A549 (cell line): ENCODE data around the gene BOC. TPM values are rescaled to one million over a fixed set of nuclear protein-coding genes. Genes with fewer than 3 reads are reported as not detected.

Experiments
- ATAC-seq, 2 experiments: fragments of 200-7000 bp in 1 of 2; fragments of >200 bp in 1 of 2; cut with Nextera tagmentation in 1 of 2; cut with Tn5 transposase in 1 of 2; 3 replicates each; pipeline versions ENCODE4 v1.8.0 to v1.9.1; 2018 to 2020; ENCODE audit warnings: mild to moderate bottlenecking in 1 of 2, moderate library complexity in 1 of 2
- CTCF ChIA-PET: fragments of 300-600 bp; sonication (Branson Sonifier 250); formaldehyde crosslinking; extraction: SDS; loops from one replicate; lab custom pipeline; 2021; ENCODE audit warnings: antibody characterized with exemption, inconsistent platforms; lab: Yijun Ruan, JAX
- POLR2A ChIA-PET: fragments of 350-600 bp; formaldehyde crosslinking; extraction: SDS; loops from one replicate; lab custom pipeline; 2021; ENCODE audit warnings: antibody characterized with exemption, inconsistent platforms; lab: Yijun Ruan, JAX
- DNase-seq, 2 experiments: peaks; one replicate each; pipeline versions ENCODE4 v3.0.0 to v3.0.0-alpha.2; 2011 to 2016; ENCODE audit warnings: low read depth in 1 of 2, low spot score in 1 of 2
- FAIRE-seq: peaks from 2 replicates; lab custom pipeline; 2011; peaks lifted over from hg19 to GRCh38; lab: Jason Lieb, UNC
- H3K27ac ChIP-seq, 2 experiments: fragments of >200 bp; sonication (Bioruptor Twin); formaldehyde crosslinking; 3 replicates each; pipeline ENCODE4 v1.5.1; 2016 to 2017
- H3K4me1 ChIP-seq: fragments of >200 bp; sonication (Bioruptor Twin); formaldehyde crosslinking; 3 replicates; pipeline ENCODE4 v1.6.1; 2016
- H3K4me2 ChIP-seq: fragments of >200 bp; sonication (Bioruptor Twin); formaldehyde crosslinking; 3 replicates; pipeline ENCODE4 v1.6.1; 2016
- H3K4me3 ChIP-seq: fragments of >200 bp; sonication (Bioruptor Twin); formaldehyde crosslinking; 3 replicates; pipeline ENCODE4 v1.5.1; 2016
- H3K9me3 ChIP-seq: fragments of >200 bp; sonication (Bioruptor Twin); formaldehyde crosslinking; 3 replicates; pipeline ENCODE4 v1.6.1; 2016
- BHLHE40 ChIP-seq: IDR thresholded peaks from 2 replicates; pipeline ENCODE4 v1.6.1; 2012; ENCODE audit warnings: low read depth, low read length, inconsistent platforms
- CTCF ChIP-seq: fragments of >200 bp; sonication (Bioruptor Twin); formaldehyde crosslinking; IDR thresholded peaks from 3 replicates; pipeline ENCODE4 v1.5.1; 2016
- FOSL2 ChIP-seq, 2 experiments: fragments of 450-650 bp in 1 of 2; fragments of >200 bp in 1 of 2; sonication (Bioruptor Twin) in 1 of 2; formaldehyde crosslinking; IDR thresholded peaks; 2 replicates each; pipeline versions ENCODE4 v1.5.0 to v1.6.1; 2016 to 2020; ENCODE audit warnings: mild to moderate bottlenecking in 1 of 2, moderate library complexity in 1 of 2
- GATA3 ChIP-seq: IDR thresholded peaks from 2 replicates; pipeline ENCODE4 v1.6.1; 2012; ENCODE audit warnings: borderline replicate concordance
- HES2 ChIP-seq: fragments of >200 bp; sonication (Bioruptor Twin); formaldehyde crosslinking; IDR thresholded peaks from 2 replicates; pipeline ENCODE4 v1.6.1; 2016
- HEYL ChIP-seq: fragments of 250-450 bp; sonication (Bioruptor Pico); IDR thresholded peaks from 2 replicates; pipeline ENCODE4 v1.8.0; 2021; ENCODE audit warnings: mild to moderate bottlenecking, moderate library complexity
- HMGXB4 ChIP-seq: fragments of 250-450 bp; sonication (Bioruptor Pico); IDR thresholded peaks from 2 replicates; pipeline ENCODE4 v1.5.0; 2021; ENCODE audit warnings: mild to moderate bottlenecking, moderate library complexity, borderline replicate concordance
- HOXA7 ChIP-seq: fragments of 250-450 bp; sonication (Bioruptor Pico); IDR thresholded peaks from 2 replicates; pipeline ENCODE4 v1.5.0; 2020; ENCODE audit warnings: mild to moderate bottlenecking, moderate library complexity
- HOXB5 ChIP-seq: fragments of 250-450 bp; sonication (Bioruptor Pico); IDR thresholded peaks from 2 replicates; pipeline ENCODE4 v1.5.0; 2020; ENCODE audit warnings: mild to moderate bottlenecking, moderate library complexity
- JUN ChIP-seq, 2 experiments: fragments of >200 bp; sonication (Bioruptor Twin); formaldehyde crosslinking; IDR thresholded peaks; 2 replicates in 1 of 2; 3 replicates in 1 of 2; pipeline ENCODE4 v1.6.1; 2016 to 2017
- JUNB ChIP-seq: fragments of >200 bp; sonication (Bioruptor Twin); formaldehyde crosslinking; IDR thresholded peaks from 2 replicates; pipeline ENCODE4 v1.6.1; 2016
- MAFK ChIP-seq: fragments of 450-650 bp; IDR thresholded peaks from 2 replicates; pipeline ENCODE4 v1.6.1; 2014; ENCODE audit not compliant: partially characterized antibody
- MAX ChIP-seq: IDR thresholded peaks from 2 replicates; pipeline ENCODE4 v1.6.1; 2012
- MYC ChIP-seq: IDR thresholded peaks from 2 replicates; pipeline ENCODE4 v1.6.1; 2012; ENCODE audit warnings: mild to moderate bottlenecking, inconsistent platforms, low read length, improper control_type of control experiment, borderline replicate concordance
- NPAS2 ChIP-seq: fragments of 250-450 bp; sonication (Bioruptor Pico); IDR thresholded peaks from 2 replicates; pipeline ENCODE4 v1.8.0; 2022; ENCODE audit warnings: mild to moderate bottlenecking, moderate library complexity, borderline replicate concordance
- PBX3 ChIP-seq: IDR thresholded peaks from 2 replicates; pipeline ENCODE4 v1.6.1; 2012
- PHF8 ChIP-seq: fragments of 200-600 bp; sonication (generic); IDR thresholded peaks from 2 replicates; pipeline ENCODE4 v1.6.1; 2016; ENCODE audit warnings: low read depth, mild to moderate bottlenecking, antibody characterized with exemption, moderate library complexity, borderline replicate concordance
- POLR2A ChIP-seq: IDR thresholded peaks from 2 replicates; pipeline ENCODE4 v1.6.1; 2012; ENCODE audit warnings: mild to moderate bottlenecking, low read length
- RNF2 ChIP-seq: fragments of 200-600 bp; sonication (generic); IDR thresholded peaks from 2 replicates; pipeline ENCODE4 v1.6.1; 2016; ENCODE audit warnings: low read depth, mild to moderate bottlenecking, antibody characterized with exemption, moderate library complexity, borderline replicate concordance
- SMC3 ChIP-seq: fragments of >200 bp; sonication (Bioruptor Twin); formaldehyde crosslinking; IDR thresholded peaks from 3 replicates; pipeline ENCODE4 v1.6.1; 2018; ENCODE audit warnings: inconsistent platforms
- WGBS: methylation state at CpG from one replicate; pipeline ENCODE4 v1.1.6; 2017; ENCODE audit errors: missing lambda C conversion rate; 5-methylcytosine and 5-hydroxymethylcytosine counted together
- polyA plus RNA-seq, 4 experiments: library from polyadenylated mRNA; depleted of rRNA in 3 of 4; stranded (reverse); fragments of >200 nt; fragmentation: RNase III in 1 of 4; extraction: RNeasy Plus Mini Kit Qiagen cat#74134 plus additional on column Dnase treatment in 1 of 4; gene quantifications; 2 replicates in 3 of 4; 3 replicates in 1 of 4; pipeline ENCODE4 v1.2.3, GENCODE V29; 2011 to 2017
- TF ChIP-seq, protein P1 (sequence below): IDR thresholded peaks from 2 replicates; pipeline ENCODE4 v1.6.1; 2012; ENCODE audit warnings: low read depth, borderline replicate concordance
- TF ChIP-seq, protein P2 (sequence below): fragments of 450-650 bp; IDR thresholded peaks from 2 replicates; pipeline ENCODE4 v1.6.1; 2014; ENCODE audit warnings: antibody characterized with exemption
- TF ChIP-seq, protein P3 (sequence below): fragments of 250-450 bp; sonication (Bioruptor Pico); IDR thresholded peaks from 2 replicates; pipeline ENCODE4 v1.5.0; 2020; ENCODE audit warnings: low read depth, mild to moderate bottlenecking, moderate library complexity

BOC gene
- polyA plus RNA-seq, 2 of the 4 experiments (the other 2 are of a cell fraction) = 4.0 TPM

DNA sequence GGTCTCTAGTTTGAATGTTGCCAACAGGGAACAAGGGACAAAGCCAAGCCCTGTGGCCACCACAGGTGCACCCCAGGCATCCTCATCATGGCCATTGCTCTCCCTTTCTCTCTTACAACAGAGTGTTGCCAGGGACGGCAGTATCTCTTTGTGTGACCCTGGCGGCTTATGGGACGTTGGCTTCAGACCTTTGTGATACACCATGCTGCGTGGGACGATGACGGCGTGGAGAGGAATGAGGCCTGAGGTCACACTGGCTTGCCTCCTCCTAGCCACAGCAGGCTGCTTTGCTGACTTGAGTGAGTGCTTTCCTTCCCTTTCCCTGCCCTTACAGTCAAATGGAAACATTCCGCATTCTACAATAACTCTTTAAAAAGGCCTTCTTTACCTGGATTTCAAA lies 38.2 kb downstream of the BOC start:
- TF ChIP-seq MYC = no peak
- TF ChIP-seq NPAS2 (CRISPR knock-in tag) = no peak
- no peak for TF ChIP-seq RNF2
- no peak for TF ChIP-seq JUN (IDR thresholded peaks at IDR 0.05)
- TF ChIP-seq, protein P1, sequence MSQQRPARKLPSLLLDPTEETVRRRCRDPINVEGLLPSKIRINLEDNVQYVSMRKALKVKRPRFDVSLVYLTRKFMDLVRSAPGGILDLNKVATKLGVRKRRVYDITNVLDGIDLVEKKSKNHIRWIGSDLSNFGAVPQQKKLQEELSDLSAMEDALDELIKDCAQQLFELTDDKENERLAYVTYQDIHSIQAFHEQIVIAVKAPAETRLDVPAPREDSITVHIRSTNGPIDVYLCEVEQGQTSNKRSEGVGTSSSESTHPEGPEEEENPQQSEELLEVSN = no peak
- TF ChIP-seq MAFK = no peak
- TF ChIP-seq, protein P2, sequence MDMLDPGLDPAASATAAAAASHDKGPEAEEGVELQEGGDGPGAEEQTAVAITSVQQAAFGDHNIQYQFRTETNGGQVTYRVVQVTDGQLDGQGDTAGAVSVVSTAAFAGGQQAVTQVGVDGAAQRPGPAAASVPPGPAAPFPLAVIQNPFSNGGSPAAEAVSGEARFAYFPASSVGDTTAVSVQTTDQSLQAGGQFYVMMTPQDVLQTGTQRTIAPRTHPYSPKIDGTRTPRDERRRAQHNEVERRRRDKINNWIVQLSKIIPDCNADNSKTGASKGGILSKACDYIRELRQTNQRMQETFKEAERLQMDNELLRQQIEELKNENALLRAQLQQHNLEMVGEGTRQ = no peak
- TF ChIP-seq GATA3 = no peak
- no peak for TF ChIP-seq FOSL2 (IDR thresholded peaks at IDR 0.05)
- no peak for TF ChIP-seq FOSL2 (CRISPR knock-in tag; IDR thresholded peaks at IDR 0.05)
- TF ChIP-seq POLR2A = no peak
- TF ChIP-seq PHF8 = no peak
- CTCF ChIA-PET = interaction anchor here (1.7 kb wide), 1 partner anchor 14 kb away, joined by 5 read pairs; no protein-coding TSS in a partner anchor
- Histone ChIP-seq H3K9me3 (no peaks in the 10 kb centered on the region), H3K27ac (no peak overlapping the region), H3K4me2 (no peak overlapping the region), H3K4me3 (no peak overlapping the region), H3K4me1 (no peaks in the 10 kb centered on the region)
- DNase-seq (no peak), ATAC-seq (no peak), FAIRE-seq (no peak)
- WGBS = 94% methylated on average over 8 of the region's 8 CpGs
- POLR2A ChIA-PET = no interaction called here

DNA sequence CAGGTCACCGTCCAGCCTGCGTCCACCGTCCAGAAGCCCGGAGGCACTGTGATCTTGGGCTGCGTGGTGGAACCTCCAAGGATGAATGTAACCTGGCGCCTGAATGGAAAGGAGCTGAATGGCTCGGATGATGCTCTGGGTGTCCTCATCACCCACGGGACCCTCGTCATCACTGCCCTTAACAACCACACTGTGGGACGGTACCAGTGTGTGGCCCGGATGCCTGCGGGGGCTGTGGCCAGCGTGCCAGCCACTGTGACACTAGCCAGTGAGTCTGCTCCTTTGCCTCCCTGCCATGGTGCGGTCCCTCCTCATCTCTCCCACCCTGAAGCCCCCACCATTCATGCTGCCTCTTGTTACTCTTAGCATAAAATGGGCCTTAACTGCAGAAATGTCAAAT lies 39.2 kb downstream of the BOC start:
- WGBS = 88% methylated on average over 14 of the region's 14 CpGs
- CTCF ChIA-PET = interaction anchor here (0.7 to 1.7 kb wide), 2 partner anchors 13 to 271 kb away, joined by 3 to 5 read pairs; no protein-coding TSS in a partner anchor

More for the DNA sequence above, 39.2 kb downstream of the BOC start:
- Histone ChIP-seq H3K4me2 (no peak overlapping the region), H3K4me3 (no peak overlapping the region), H3K9me3 (no peaks in the 10 kb centered on the region), H3K27ac (no peak overlapping the region), H3K4me1 (no peaks in the 10 kb centered on the region)
- POLR2A ChIA-PET = no interaction called here
- TF ChIP-seq JUNB (no peak), SMC3 (no peak), HOXB5 (CRISPR knock-in tag) (no peak), HMGXB4 (no peak), HOXA7 (CRISPR knock-in tag) (no peak), BHLHE40 (no peak), MAX (no peak), HES2 (no peak), CTCF (no peak), HEYL (CRISPR knock-in tag) (no peak), PBX3 (no peak)
- TF ChIP-seq, protein P3, sequence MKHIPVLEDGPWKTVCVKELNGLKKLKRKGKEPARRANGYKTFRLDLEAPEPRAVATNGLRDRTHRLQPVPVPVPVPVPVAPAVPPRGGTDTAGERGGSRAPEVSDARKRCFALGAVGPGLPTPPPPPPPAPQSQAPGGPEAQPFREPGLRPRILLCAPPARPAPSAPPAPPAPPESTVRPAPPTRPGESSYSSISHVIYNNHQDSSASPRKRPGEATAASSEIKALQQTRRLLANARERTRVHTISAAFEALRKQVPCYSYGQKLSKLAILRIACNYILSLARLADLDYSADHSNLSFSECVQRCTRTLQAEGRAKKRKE (CRISPR knock-in tag) = no peak
- TF ChIP-seq, protein P2 = no peak
- FAIRE-seq (no peak), ATAC-seq (no peak), DNase-seq (no peak)
